ENCODE results near the gene KLHL25. TPM values are rescaled to one million over a fixed set of nuclear protein-coding genes. Genes with fewer than 3 reads are reported as not detected.

The KLHL25 gene
- polyA plus RNA-seq, 1 donor from 2014 or later, result 38.9 TPM

DNA sequence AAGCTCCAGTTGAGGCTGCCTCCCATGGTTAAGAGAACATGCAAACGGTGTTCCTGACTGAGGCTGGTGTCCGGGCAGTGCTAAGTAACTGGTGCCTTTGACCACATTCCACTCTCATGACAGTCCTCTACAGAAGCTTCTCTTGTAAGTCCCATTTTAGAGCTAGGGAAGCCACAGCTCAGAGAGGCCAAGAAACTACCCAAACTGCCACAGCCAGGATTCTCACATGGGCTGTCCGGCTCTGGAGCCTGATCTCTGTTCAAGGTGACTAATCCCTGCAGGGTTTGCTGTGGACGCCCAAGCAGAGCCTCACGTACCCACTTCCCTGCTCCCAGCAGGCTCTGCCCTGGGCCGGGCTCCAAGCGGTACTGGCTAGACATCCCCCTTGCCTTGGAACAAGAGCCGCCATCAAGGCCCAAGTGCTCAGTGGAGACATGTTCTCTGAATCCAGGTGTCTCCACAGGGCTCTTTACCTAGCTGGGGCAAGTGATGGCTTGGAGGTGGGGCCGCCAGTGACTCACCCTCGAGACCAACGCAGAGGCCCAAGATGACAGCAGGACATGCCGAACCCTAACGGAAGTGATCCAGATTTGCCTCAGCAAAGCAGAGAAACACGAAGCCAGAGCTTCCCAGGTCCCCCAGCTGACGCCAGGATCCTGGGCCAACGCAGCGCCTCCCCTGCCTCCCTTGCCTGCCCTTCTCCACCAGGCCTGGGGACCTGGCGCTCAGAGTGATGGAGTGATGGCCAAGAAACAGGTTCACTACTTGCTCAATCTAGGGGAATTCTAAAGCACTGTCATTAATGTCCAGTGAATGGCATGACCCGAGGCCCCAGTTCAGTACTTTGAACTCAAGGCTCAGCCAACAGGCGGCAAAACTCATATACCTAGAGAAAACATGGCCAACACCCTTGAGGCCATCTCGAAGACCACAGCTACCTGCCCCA lies 24.4 kb downstream of the KLHL25 start:
- TF ChIP-seq EP300 (conservative IDR thresholded peaks at IDR 0.05; ENCODE audit: poor library complexity, severe bottlenecking) (no peak), MXI1 (conservative IDR thresholded peaks at IDR 0.05; ENCODE audit: poor library complexity, severe bottlenecking) (no peak), POLR2AphosphoS5 (IDR thresholded peaks at IDR 0.05) (no peak), TAF1 (IDR thresholded peaks at IDR 0.05; ENCODE audit: low read depth) (no peak), SMC3 (conservative IDR thresholded peaks at IDR 0.05; ENCODE audit: poor library complexity) (no peak), EZH2 (IDR thresholded peaks at IDR 0.05; ENCODE audit: borderline replicate concordance, insufficient read depth, low read length, poor library complexity, severe bottlenecking) (no peak), RAD21 (conservative IDR thresholded peaks at IDR 0.05) (no peak)
- TF ChIP-seq, protein P1, sequence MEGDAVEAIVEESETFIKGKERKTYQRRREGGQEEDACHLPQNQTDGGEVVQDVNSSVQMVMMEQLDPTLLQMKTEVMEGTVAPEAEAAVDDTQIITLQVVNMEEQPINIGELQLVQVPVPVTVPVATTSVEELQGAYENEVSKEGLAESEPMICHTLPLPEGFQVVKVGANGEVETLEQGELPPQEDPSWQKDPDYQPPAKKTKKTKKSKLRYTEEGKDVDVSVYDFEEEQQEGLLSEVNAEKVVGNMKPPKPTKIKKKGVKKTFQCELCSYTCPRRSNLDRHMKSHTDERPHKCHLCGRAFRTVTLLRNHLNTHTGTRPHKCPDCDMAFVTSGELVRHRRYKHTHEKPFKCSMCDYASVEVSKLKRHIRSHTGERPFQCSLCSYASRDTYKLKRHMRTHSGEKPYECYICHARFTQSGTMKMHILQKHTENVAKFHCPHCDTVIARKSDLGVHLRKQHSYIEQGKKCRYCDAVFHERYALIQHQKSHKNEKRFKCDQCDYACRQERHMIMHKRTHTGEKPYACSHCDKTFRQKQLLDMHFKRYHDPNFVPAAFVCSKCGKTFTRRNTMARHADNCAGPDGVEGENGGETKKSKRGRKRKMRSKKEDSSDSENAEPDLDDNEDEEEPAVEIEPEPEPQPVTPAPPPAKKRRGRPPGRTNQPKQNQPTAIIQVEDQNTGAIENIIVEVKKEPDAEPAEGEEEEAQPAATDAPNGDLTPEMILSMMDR (IDR thresholded peaks at IDR 0.05; ENCODE audit: poor library complexity, severe bottlenecking), result no peak
- TF ChIP-seq, protein P2, sequence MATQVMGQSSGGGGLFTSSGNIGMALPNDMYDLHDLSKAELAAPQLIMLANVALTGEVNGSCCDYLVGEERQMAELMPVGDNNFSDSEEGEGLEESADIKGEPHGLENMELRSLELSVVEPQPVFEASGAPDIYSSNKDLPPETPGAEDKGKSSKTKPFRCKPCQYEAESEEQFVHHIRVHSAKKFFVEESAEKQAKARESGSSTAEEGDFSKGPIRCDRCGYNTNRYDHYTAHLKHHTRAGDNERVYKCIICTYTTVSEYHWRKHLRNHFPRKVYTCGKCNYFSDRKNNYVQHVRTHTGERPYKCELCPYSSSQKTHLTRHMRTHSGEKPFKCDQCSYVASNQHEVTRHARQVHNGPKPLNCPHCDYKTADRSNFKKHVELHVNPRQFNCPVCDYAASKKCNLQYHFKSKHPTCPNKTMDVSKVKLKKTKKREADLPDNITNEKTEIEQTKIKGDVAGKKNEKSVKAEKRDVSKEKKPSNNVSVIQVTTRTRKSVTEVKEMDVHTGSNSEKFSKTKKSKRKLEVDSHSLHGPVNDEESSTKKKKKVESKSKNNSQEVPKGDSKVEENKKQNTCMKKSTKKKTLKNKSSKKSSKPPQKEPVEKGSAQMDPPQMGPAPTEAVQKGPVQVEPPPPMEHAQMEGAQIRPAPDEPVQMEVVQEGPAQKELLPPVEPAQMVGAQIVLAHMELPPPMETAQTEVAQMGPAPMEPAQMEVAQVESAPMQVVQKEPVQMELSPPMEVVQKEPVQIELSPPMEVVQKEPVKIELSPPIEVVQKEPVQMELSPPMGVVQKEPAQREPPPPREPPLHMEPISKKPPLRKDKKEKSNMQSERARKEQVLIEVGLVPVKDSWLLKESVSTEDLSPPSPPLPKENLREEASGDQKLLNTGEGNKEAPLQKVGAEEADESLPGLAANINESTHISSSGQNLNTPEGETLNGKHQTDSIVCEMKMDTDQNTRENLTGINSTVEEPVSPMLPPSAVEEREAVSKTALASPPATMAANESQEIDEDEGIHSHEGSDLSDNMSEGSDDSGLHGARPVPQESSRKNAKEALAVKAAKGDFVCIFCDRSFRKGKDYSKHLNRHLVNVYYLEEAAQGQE (IDR thresholded peaks at IDR 0.05; ENCODE audit: borderline replicate concordance), result no peak
- H3K4me2 ChIP-seq (ENCODE audit: low read length), result no peak overlapping the region
- H3K9me3 ChIP-seq (ENCODE audit: low read length), result peaks cover 13% of the 10 kb centered on the region
- H3K9me2 ChIP-seq (ENCODE audit: insufficient read depth, low read length), result no peaks in the 10 kb centered on the region
- no peaks in the 10 kb centered on the region for H4K20me1 ChIP-seq (ENCODE audit: insufficient read depth)
- no peak overlapping the region for H3K4me3 ChIP-seq (ENCODE audit: low read length)
- no peaks in the 10 kb centered on the region for H3K27me3 ChIP-seq (ENCODE audit: insufficient read depth, low read depth, low read length)
- no peak overlapping the region for H2AFZ ChIP-seq (ENCODE audit: low read depth, low read length)
- H3F3A ChIP-seq (ENCODE audit: insufficient read depth, low read length, poor library complexity, severe bottlenecking), result no peaks in the 10 kb centered on the region
- H3K9ac ChIP-seq (ENCODE audit: low read length), result no peak overlapping the region
- no peak overlapping the region for H3K27ac ChIP-seq (ENCODE audit: low read length)
- H3K79me2 ChIP-seq (replicated peaks; ENCODE audit: insufficient read depth, low read length), result peaks cover 59% of the 10 kb centered on the region
- peaks cover 19% of the 10 kb centered on the region for H3K36me3 ChIP-seq (ENCODE audit: insufficient read depth, low read length)

DNA sequence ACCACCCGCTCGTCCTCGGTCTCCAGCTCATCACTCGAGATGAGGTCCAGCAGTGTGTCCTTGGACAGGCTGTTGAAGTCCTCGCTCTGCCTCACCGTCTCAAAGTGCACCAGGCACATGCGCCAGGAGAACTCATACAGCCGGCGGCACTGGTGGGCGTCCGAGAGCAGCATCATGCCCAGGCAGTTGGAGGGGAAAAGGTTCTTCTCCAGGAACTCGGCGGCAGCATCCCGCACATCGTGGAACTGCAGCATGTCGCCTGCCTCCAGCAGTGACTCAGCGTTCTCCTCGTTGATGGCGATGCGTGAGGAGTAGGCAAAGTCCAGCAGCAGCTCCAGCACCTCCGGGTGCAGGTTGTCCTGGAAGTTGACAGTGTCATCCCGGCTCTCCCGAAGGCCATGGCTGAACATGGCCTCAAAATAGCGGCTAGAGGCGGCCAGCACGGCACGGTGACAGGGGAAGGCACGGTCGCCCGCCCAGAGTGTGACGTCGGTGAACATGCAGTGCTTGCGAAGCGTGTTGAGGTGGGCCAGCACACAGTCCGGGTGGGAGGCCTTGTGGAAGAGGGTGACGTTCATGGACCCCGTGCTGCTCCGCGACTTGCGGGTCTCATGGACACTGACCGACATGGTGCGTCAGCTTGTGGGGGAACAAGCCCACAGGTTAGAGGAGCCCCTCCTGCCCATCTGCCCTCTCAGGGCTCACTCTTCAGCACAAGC lies 25.4 kb downstream of the KLHL25 start:
- H3K79me2 ChIP-seq (replicated peaks; ENCODE audit: insufficient read depth, low read length), result peaks cover 55% of the 10 kb centered on the region

More for the DNA sequence above, 25.4 kb downstream of the KLHL25 start:
- Histone ChIP-seq H3K27me3 (ENCODE audit: insufficient read depth, low read depth, low read length) (no peaks in the 10 kb centered on the region), H3K4me2 (ENCODE audit: low read length) (no peak overlapping the region), H2AFZ (ENCODE audit: low read depth, low read length) (no peak overlapping the region), H3F3A (ENCODE audit: insufficient read depth, low read length, poor library complexity, severe bottlenecking) (no peaks in the 10 kb centered on the region), H3K36me3 (ENCODE audit: insufficient read depth, low read length) (peaks cover 19% of the 10 kb centered on the region), H3K9me3 (ENCODE audit: low read length) (peaks cover 13% of the 10 kb centered on the region), H3K9me2 (ENCODE audit: insufficient read depth, low read length) (no peaks in the 10 kb centered on the region), H3K27ac (ENCODE audit: low read length) (no peak overlapping the region), H3K9ac (ENCODE audit: low read length) (no peak overlapping the region), H4K20me1 (ENCODE audit: insufficient read depth) (no peaks in the 10 kb centered on the region), H3K4me3 (ENCODE audit: low read length) (no peak overlapping the region)
- TF ChIP-seq, protein P1 (IDR thresholded peaks at IDR 0.05; ENCODE audit: poor library complexity, severe bottlenecking), result no peak
- TF ChIP-seq SMC3 (conservative IDR thresholded peaks at IDR 0.05; ENCODE audit: poor library complexity), result no peak
- TF ChIP-seq MXI1 (conservative IDR thresholded peaks at IDR 0.05; ENCODE audit: poor library complexity, severe bottlenecking), result no peak

Data from neural cell (in vitro differentiated cells).